Hepatocyte (in vitro differentiated cells): ENCODE data around the gene BLVRB. TPM values are rescaled to one million over a fixed set of nuclear protein-coding genes. Genes with fewer than 3 reads are reported as not detected.
A peak's percentile ranks its signal among the peaks of the same experiment; 100 is the strongest.

Experiments used
- DNase-seq: peaks from one replicate; pipeline ENCODE4 v3.0.0-alpha.2; 2016; ENCODE audit warnings: low spot score
- H2AFZ ChIP-seq: fragments of 200-600 bp; sonication (generic); 2 replicates; pipeline ENCODE4 v1.6.0; 2016; ENCODE audit warnings: antibody characterized with exemption, mild to moderate bottlenecking
- H3K27ac ChIP-seq: fragments of 200-600 bp; sonication (generic); 2 replicates; pipeline ENCODE4 v1.5.1; 2016; ENCODE audit warnings: mild to moderate bottlenecking
- H3K27me3 ChIP-seq: fragments of 200-600 bp; sonication (generic); 2 replicates; pipeline ENCODE4 v1.6.1; 2016
- H3K36me3 ChIP-seq: fragments of 200-600 bp; sonication (generic); replicated peaks from 2 replicates; pipeline ENCODE4 v1.5.1; 2016; ENCODE audit warnings: low read depth; ENCODE audit not compliant: insufficient read depth
- H3K4me1 ChIP-seq: fragments of 200-600 bp; sonication (generic); 2 replicates; pipeline ENCODE4 v1.5.1; 2016; ENCODE audit warnings: mild to moderate bottlenecking, moderate library complexity; ENCODE audit not compliant: insufficient read depth
- H3K4me2 ChIP-seq: fragments of 200-600 bp; sonication (generic); 2 replicates; pipeline ENCODE4 v1.6.0; 2016
- H3K4me3 ChIP-seq: fragments of 200-600 bp; sonication (generic); 2 replicates; pipeline ENCODE4 v1.5.1; 2016; ENCODE audit warnings: mild to moderate bottlenecking
- H3K79me2 ChIP-seq: fragments of 200-600 bp; sonication (generic); 2 replicates; pipeline ENCODE4 v1.6.0; 2017; ENCODE audit warnings: mild to moderate bottlenecking
- H3K9me2 ChIP-seq: fragments of 200-600 bp; sonication (generic); replicated peaks from 2 replicates; pipeline ENCODE4 v1.6.0; 2017; ENCODE audit warnings: mild to moderate bottlenecking; ENCODE audit not compliant: insufficient read depth
- H3K9me3 ChIP-seq: fragments of 200-600 bp; sonication (generic); 2 replicates; pipeline ENCODE4 v1.5.1; 2016; ENCODE audit warnings: low read depth, mild to moderate bottlenecking
- H4K20me1 ChIP-seq: fragments of 200-600 bp; sonication (generic); 2 replicates; pipeline ENCODE4 v1.6.0; 2016; ENCODE audit warnings: mild to moderate bottlenecking; ENCODE audit not compliant: insufficient read depth, poor library complexity, severe bottlenecking
- EZH2 ChIP-seq: fragments of 200-600 bp; sonication (generic); IDR thresholded peaks from 2 replicates; pipeline ENCODE4 v1.6.1; 2016; ENCODE audit warnings: antibody characterized with exemption, mild to moderate bottlenecking, borderline replicate concordance
- EZH2phosphoT487 ChIP-seq: fragments of 200-600 bp; sonication (generic); IDR thresholded peaks from one replicate; pipeline ENCODE4 v1.6.1; 2018; ENCODE audit warnings: antibody characterized with exemption, mild to moderate bottlenecking, low read depth, moderate library complexity; ENCODE audit not compliant: unreplicated experiment, severe bottlenecking
- WGBS: methylation state at CpG from one replicate; pipeline ENCODE4 v1.1.6; 2016; ENCODE audit warnings: low lambda C conversion rate; ENCODE audit errors: missing lambda C conversion rate; 5-methylcytosine and 5-hydroxymethylcytosine counted together
- polyA plus RNA-seq: library from polyadenylated mRNA; unstranded; fragments of >200 nt; fragmentation: Nextera tagmentation; extraction: Ambion mirVana; gene quantifications from 2 replicates; pipeline ENCODE4 v1.2.1, GENCODE V29; 2016
- small RNA-seq: library from RNA; depleted of rRNA; stranded (forward); fragments of <200 nt; gene quantifications from one replicate; pipeline ENCODE3, GENCODE V24; 2014
- total RNA-seq: library from RNA; depleted of rRNA; stranded (reverse); fragments of >200 nt; gene quantifications from 2 replicates; pipeline ENCODE4 v1.2.3, GENCODE V29; 2014
- TF ChIP-seq, protein P1 (sequence below): fragments of 200-600 bp; sonication (generic); IDR thresholded peaks from 2 replicates; pipeline ENCODE4 v1.5.1; 2016; ENCODE audit warnings: antibody characterized with exemption, mild to moderate bottlenecking; ENCODE audit not compliant: poor library complexity

The BLVRB gene
- total and polyA plus RNA-seq, 2 experiments from 2014 or later = 114 to 157 TPM

GRCh38 chr19:40398417-40399131, 67.0 kb downstream of the BLVRB start:
- no peak overlapping the region for H3K4me3 ChIP-seq
- 63% methylated on average over 46 of the region's 49 CpGs for WGBS
- no peak overlapping the region for H3K4me2 ChIP-seq
- H3K36me3 ChIP-seq = no peaks in the 10 kb centered on the region
- no peaks in the 10 kb centered on the region for H3K9me2 ChIP-seq
- H4K20me1 ChIP-seq = no peaks in the 10 kb centered on the region
- no peaks in the 10 kb centered on the region for H3K79me2 ChIP-seq
- H3K4me1 ChIP-seq = peaks cover 3% of the 10 kb centered on the region
- peak; percentile 50 for DNase-seq
- no peak overlapping the region for H3K27ac ChIP-seq
- no peak overlapping the region for H2AFZ ChIP-seq
- H3K9me3 ChIP-seq = no peaks in the 10 kb centered on the region
- TF ChIP-seq EZH2 = no peak
- no peak for TF ChIP-seq EZH2phosphoT487
- TF ChIP-seq, protein P1, sequence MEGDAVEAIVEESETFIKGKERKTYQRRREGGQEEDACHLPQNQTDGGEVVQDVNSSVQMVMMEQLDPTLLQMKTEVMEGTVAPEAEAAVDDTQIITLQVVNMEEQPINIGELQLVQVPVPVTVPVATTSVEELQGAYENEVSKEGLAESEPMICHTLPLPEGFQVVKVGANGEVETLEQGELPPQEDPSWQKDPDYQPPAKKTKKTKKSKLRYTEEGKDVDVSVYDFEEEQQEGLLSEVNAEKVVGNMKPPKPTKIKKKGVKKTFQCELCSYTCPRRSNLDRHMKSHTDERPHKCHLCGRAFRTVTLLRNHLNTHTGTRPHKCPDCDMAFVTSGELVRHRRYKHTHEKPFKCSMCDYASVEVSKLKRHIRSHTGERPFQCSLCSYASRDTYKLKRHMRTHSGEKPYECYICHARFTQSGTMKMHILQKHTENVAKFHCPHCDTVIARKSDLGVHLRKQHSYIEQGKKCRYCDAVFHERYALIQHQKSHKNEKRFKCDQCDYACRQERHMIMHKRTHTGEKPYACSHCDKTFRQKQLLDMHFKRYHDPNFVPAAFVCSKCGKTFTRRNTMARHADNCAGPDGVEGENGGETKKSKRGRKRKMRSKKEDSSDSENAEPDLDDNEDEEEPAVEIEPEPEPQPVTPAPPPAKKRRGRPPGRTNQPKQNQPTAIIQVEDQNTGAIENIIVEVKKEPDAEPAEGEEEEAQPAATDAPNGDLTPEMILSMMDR = no peak
- no peaks in the 10 kb centered on the region for H3K27me3 ChIP-seq

Small RNAs within 50 kb of the gene (small RNA-seq; reads per million reads assigned to genes)
- not detected for gene RF00017

Other genes starting within 250 kb of the BLVRB start
- gene TTC9B, start 247.4 kb downstream of the BLVRB start, total RNA-seq = not detected in 2 replicates
- 0.21 and 0.33 TPM in 2 replicates for gene TTC9B, start 247.4 kb downstream of the BLVRB start, polyA plus RNA-seq
- gene CCNP, start 239.1 kb downstream of the BLVRB start, total RNA-seq = 0.12 TPM in 1 of 2 replicates, not detected in the other
- 0.52 TPM in 1 of 2 replicates, not detected in the other for gene CCNP, start 239.1 kb downstream of the BLVRB start, polyA plus RNA-seq
- gene AKT2, start 180.4 kb downstream of the BLVRB start, total RNA-seq = 103 and 106 TPM in 2 replicates
- 53.7 and 54.9 TPM in 2 replicates for gene AKT2, start 180.4 kb downstream of the BLVRB start, polyA plus RNA-seq
- gene C19orf47, start 117.3 kb downstream of the BLVRB start, total RNA-seq = 7.4 and 9.7 TPM in 2 replicates
- gene C19orf47, start 117.3 kb downstream of the BLVRB start, polyA plus RNA-seq = 9.3 and 9.8 TPM in 2 replicates
- 668 and 805 TPM in 2 replicates for gene PLD3, start 117.0 kb downstream of the BLVRB start, total RNA-seq
- gene PLD3, start 117.0 kb downstream of the BLVRB start, polyA plus RNA-seq = 1,297 and 1,400 TPM in 2 replicates
- 0.07 and 0.08 TPM in 2 replicates for gene HIPK4, start 75.6 kb downstream of the BLVRB start, total RNA-seq
- gene HIPK4, start 75.6 kb downstream of the BLVRB start, polyA plus RNA-seq = 0.13 TPM in 1 of 2 replicates, not detected in the other
- 1.9 and 2.0 TPM in 2 replicates for gene PRX, start 52.4 kb downstream of the BLVRB start, total RNA-seq
- gene PRX, start 52.4 kb downstream of the BLVRB start, polyA plus RNA-seq = 0.80 and 1.4 TPM in 2 replicates
- gene SERTAD1, start 39.8 kb downstream of the BLVRB start, total RNA-seq = 14.4 and 17.1 TPM in 2 replicates
- 17.9 and 23.6 TPM in 2 replicates for gene SERTAD1, start 39.8 kb downstream of the BLVRB start, polyA plus RNA-seq
- 36.4 and 40.4 TPM in 2 replicates for gene SERTAD3, start 21.4 kb downstream of the BLVRB start, total RNA-seq
- gene SERTAD3, start 21.4 kb downstream of the BLVRB start, polyA plus RNA-seq = 62.2 and 64.0 TPM in 2 replicates
- gene SPTBN4, start 1.3 kb upstream of the BLVRB start, total RNA-seq = 0.28 and 0.67 TPM in 2 replicates
- gene SPTBN4, start 1.3 kb upstream of the BLVRB start, polyA plus RNA-seq = 0.66 and 1.3 TPM in 2 replicates
- gene SHKBP1, start 111.1 kb upstream of the BLVRB start, total RNA-seq = 22.6 and 44.6 TPM in 2 replicates
- gene SHKBP1, start 111.1 kb upstream of the BLVRB start, polyA plus RNA-seq = 81.3 and 83.6 TPM in 2 replicates
- gene LTBP4, start 135.6 kb upstream of the BLVRB start, total RNA-seq = 45.6 and 50.2 TPM in 2 replicates
- 163 and 185 TPM in 2 replicates for gene LTBP4, start 135.6 kb upstream of the BLVRB start, polyA plus RNA-seq
- 15.7 and 26.0 TPM in 2 replicates for gene NUMBL, start 224.9 kb upstream of the BLVRB start, total RNA-seq
- 31.3 and 32.1 TPM in 2 replicates for gene NUMBL, start 224.9 kb upstream of the BLVRB start, polyA plus RNA-seq